ENCODE results near the gene RHOG.

Gene RHOG

DNA sequence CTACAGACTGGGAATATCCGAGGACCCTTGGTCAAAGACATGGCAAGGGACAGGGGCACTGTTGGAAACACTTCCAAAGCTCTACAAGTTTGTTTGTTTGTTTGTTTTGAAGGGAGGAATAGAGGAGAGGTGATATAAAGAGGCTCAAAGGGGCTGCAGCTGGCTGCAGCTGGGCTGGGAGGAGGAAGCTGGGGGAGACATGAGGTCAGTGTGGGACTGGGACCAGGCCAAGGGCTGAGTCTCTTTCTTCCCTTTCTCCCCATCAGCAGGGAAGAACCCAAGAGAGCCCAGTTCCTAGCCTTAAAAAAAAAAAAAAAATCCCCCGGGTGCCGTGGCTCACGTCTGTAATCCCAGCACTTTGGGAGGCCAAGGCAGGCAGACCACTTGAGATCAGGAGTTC is 5.0 kb downstream of the RHOG start:
- H3K4me1 ChIP-seq (ENCODE audit: control insufficient read depth, low read depth, low read length): peaks cover 28% of the 10 kb centered on the region
- no peak overlapping the region for H3K4me2 ChIP-seq (ENCODE audit: low read length)
- no peak overlapping the region for H2BK5ac ChIP-seq (ENCODE audit: low read length)
- peak overlapping the region; percentile 8 for H3K56ac ChIP-seq (ENCODE audit: low read length)
- H4K8ac ChIP-seq (ENCODE audit: low read depth, low read length): no peak overlapping the region
- no peak overlapping the region for H3K4me3 ChIP-seq (ENCODE audit: low read length)
- WGBS (ENCODE audit: extremely low coverage, insufficient coverage, low lambda C conversion rate): no CpG with 5 or more reads among the region's 4 CpGs
- no peak overlapping the region for H3K9ac ChIP-seq (ENCODE audit: low read length)
- no peak overlapping the region for H2BK15ac ChIP-seq (replicated peaks; ENCODE audit: low read depth)
- H3K79me2 ChIP-seq (ENCODE audit: control insufficient read depth, insufficient read depth, low read length): peaks cover 40% of the 10 kb centered on the region
- no peak overlapping the region for H3K27ac ChIP-seq (ENCODE audit: low read depth, low read length)
- no peak overlapping the region for H4K5ac ChIP-seq (ENCODE audit: low read length)
- H3K79me1 ChIP-seq (ENCODE audit: low read length): peaks cover 62% of the 10 kb centered on the region
- H3K23ac ChIP-seq (ENCODE audit: low read length): no peak overlapping the region
- DNase-seq: no peak
- H2AK5ac ChIP-seq (ENCODE audit: low read length): no peak overlapping the region
- no peak overlapping the region for H3K4ac ChIP-seq (ENCODE audit: low read depth, low read length)
- no peak overlapping the region for H2BK120ac ChIP-seq (ENCODE audit: low read depth, low read length)
- no peak overlapping the region for H3K18ac ChIP-seq (ENCODE audit: low read length)
- peaks cover 4% of the 10 kb centered on the region for H3K36me3 ChIP-seq (ENCODE audit: control insufficient read depth, insufficient read depth, low read length)
- no peaks in the 10 kb centered on the region for H3K27me3 ChIP-seq (ENCODE audit: insufficient read depth, low read length, poor library complexity)

DNA sequence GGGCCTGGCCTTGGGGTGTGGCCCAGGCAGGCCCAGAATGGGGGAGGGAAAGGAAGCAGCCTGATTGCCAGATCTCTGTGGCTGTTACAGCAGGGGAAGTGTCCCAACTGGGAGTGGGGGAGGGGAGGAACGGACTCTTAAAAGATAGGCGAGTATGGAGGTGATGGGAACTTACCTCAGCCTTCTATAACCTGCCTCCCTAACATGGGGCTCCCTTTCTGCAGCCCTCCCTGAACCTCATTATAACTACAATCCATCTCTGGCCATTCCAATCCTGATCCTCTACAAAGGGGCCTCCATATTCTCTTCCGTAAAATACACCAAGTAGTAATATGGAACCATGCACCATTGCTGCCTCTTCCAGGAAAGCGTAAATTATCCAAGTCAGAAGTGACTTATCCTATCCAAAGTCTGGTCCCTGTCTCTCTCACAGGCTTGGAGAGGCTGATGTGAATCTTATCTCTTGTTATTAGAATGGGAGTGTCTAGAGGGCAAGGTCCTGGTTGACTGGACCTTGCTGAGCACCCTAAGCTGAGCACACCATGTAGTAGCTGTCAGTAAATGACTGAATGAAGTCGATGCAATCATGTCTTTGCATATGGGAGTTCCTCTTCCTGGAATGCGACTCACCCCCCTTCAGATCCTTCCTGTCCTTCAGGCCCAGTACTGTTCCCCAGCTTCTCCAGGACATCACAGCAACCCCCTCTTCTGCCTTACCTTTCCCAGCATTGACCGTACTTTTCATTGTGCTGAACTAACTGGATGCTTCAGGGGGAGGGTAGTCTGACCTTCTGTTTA is 5.9 kb downstream of the RHOG start:
- Histone ChIP-seq H4K8ac (ENCODE audit: low read depth, low read length) (no peak overlapping the region), H3K4me3 (ENCODE audit: low read length) (no peak overlapping the region), H3K4ac (ENCODE audit: low read depth, low read length) (no peak overlapping the region), H3K9ac (ENCODE audit: low read length) (no peak overlapping the region), H3K36me3 (ENCODE audit: control insufficient read depth, insufficient read depth, low read length) (peaks cover 4% of the 10 kb centered on the region), H2AK5ac (ENCODE audit: low read length) (no peak overlapping the region), H2BK5ac (ENCODE audit: low read length) (no peak overlapping the region), H3K18ac (ENCODE audit: low read length) (peak overlapping the region; percentile 1), H2BK15ac (replicated peaks; ENCODE audit: low read depth) (no peak overlapping the region), H3K79me1 (ENCODE audit: low read length) (peaks cover 58% of the 10 kb centered on the region), H3K4me2 (ENCODE audit: low read length) (no peak overlapping the region), H3K23ac (ENCODE audit: low read length) (no peak overlapping the region), H3K4me1 (ENCODE audit: control insufficient read depth, low read depth, low read length) (peaks cover 26% of the 10 kb centered on the region), H3K27me3 (ENCODE audit: insufficient read depth, low read length, poor library complexity) (no peaks in the 10 kb centered on the region), H2BK120ac (ENCODE audit: low read depth, low read length) (no peak overlapping the region), H3K79me2 (ENCODE audit: control insufficient read depth, insufficient read depth, low read length) (peaks cover 36% of the 10 kb centered on the region), H3K27ac (ENCODE audit: low read depth, low read length) (no peak overlapping the region), H4K5ac (ENCODE audit: low read length) (no peak overlapping the region), H3K56ac (ENCODE audit: low read length) (peak overlapping the region; percentile 17)
- WGBS (ENCODE audit: extremely low coverage, insufficient coverage, low lambda C conversion rate): no CpG with 5 or more reads among the region's 7 CpGs
- DNase-seq: peak; percentile 69

- Histone ChIP-seq H3K4me3 (ENCODE audit: low read length) (no peak overlapping the region), H4K5ac (ENCODE audit: low read length) (no peak overlapping the region), H4K8ac (ENCODE audit: low read depth, low read length) (no peak overlapping the region), H3K79me2 (ENCODE audit: control insufficient read depth, insufficient read depth, low read length) (peaks cover 32% of the 10 kb centered on the region), H3K4me1 (ENCODE audit: control insufficient read depth, low read depth, low read length) (peaks cover 24% of the 10 kb centered on the region), H3K56ac (ENCODE audit: low read length) (peak overlapping the region; percentile 17), H3K9ac (ENCODE audit: low read length) (no peak overlapping the region), H3K23ac (ENCODE audit: low read length) (no peak overlapping the region), H3K4me2 (ENCODE audit: low read length) (no peak overlapping the region), H3K4ac (ENCODE audit: low read depth, low read length) (no peak overlapping the region), H2BK15ac (replicated peaks; ENCODE audit: low read depth) (no peak overlapping the region), H3K79me1 (ENCODE audit: low read length) (peaks cover 55% of the 10 kb centered on the region), H2AK5ac (ENCODE audit: low read length) (no peak overlapping the region), H3K27ac (ENCODE audit: low read depth, low read length) (no peak overlapping the region), H3K36me3 (ENCODE audit: control insufficient read depth, insufficient read depth, low read length) (peaks cover 4% of the 10 kb centered on the region), H2BK5ac (ENCODE audit: low read length) (no peak overlapping the region), H2BK120ac (ENCODE audit: low read depth, low read length) (no peak overlapping the region), H3K27me3 (ENCODE audit: insufficient read depth, low read length, poor library complexity) (no peaks in the 10 kb centered on the region), H3K18ac (ENCODE audit: low read length) (peak overlapping the region; percentile 1)
- no CpG with 5 or more reads among the region's 4 CpGs for WGBS (ENCODE audit: extremely low coverage, insufficient coverage, low lambda C conversion rate)
- no peak for DNase-seq
These were observed 6.5 kb downstream of the RHOG start for GRCh38 chr11:3834349-3834663.

GRCh38 chr11:3833449-3833848 is 7.3 kb downstream of the RHOG start:
- Histone ChIP-seq H2BK120ac (ENCODE audit: low read depth, low read length) (no peak overlapping the region), H2BK15ac (replicated peaks; ENCODE audit: low read depth) (no peak overlapping the region), H2BK5ac (ENCODE audit: low read length) (no peak overlapping the region), H3K4ac (ENCODE audit: low read depth, low read length) (no peak overlapping the region), H3K23ac (ENCODE audit: low read length) (no peak overlapping the region), H4K5ac (ENCODE audit: low read length) (no peak overlapping the region), H3K56ac (ENCODE audit: low read length) (no peak overlapping the region), H3K4me3 (ENCODE audit: low read length) (no peak overlapping the region), H3K36me3 (ENCODE audit: control insufficient read depth, insufficient read depth, low read length) (peaks cover 4% of the 10 kb centered on the region), H3K27me3 (ENCODE audit: insufficient read depth, low read length, poor library complexity) (no peaks in the 10 kb centered on the region), H3K79me1 (ENCODE audit: low read length) (peaks cover 47% of the 10 kb centered on the region), H3K79me2 (ENCODE audit: control insufficient read depth, insufficient read depth, low read length) (peaks cover 24% of the 10 kb centered on the region), H3K18ac (ENCODE audit: low read length) (no peak overlapping the region), H3K4me1 (ENCODE audit: control insufficient read depth, low read depth, low read length) (peaks cover 24% of the 10 kb centered on the region), H3K4me2 (ENCODE audit: low read length) (no peak overlapping the region), H3K27ac (ENCODE audit: low read depth, low read length) (no peak overlapping the region), H4K8ac (ENCODE audit: low read depth, low read length) (no peak overlapping the region), H2AK5ac (ENCODE audit: low read length) (no peak overlapping the region), H3K9ac (ENCODE audit: low read length) (no peak overlapping the region)
- DNase-seq: no peak
- WGBS (ENCODE audit: extremely low coverage, insufficient coverage, low lambda C conversion rate): no CpG with 5 or more reads among the region's 2 CpGs

DNA sequence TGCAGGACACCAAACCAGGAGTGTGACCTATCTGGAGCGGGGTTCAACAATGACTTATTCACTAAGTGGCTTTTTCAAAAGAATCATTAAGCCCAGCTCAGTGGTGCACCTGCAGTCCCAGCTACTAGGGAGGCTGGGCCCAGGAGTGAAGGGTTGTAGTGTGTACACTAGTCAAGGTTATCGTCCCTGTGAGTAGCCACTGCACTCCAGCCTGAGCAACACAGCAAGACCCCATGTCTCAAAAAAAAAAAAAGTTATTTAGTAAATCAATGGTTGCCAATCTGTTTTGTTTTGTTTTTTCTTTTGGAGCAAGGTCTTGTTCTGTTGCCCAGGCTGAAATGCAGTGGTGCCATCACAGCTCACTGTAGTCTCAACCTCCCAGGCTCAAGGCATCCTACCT is 7.9 kb downstream of the RHOG start:
- Histone ChIP-seq H3K27me3 (ENCODE audit: insufficient read depth, low read length, poor library complexity) (no peaks in the 10 kb centered on the region), H3K4me2 (ENCODE audit: low read length) (no peak overlapping the region), H3K9ac (ENCODE audit: low read length) (no peak overlapping the region), H2BK5ac (ENCODE audit: low read length) (no peak overlapping the region), H3K4me3 (ENCODE audit: low read length) (no peak overlapping the region), H4K8ac (ENCODE audit: low read depth, low read length) (no peak overlapping the region), H3K4me1 (ENCODE audit: control insufficient read depth, low read depth, low read length) (peaks cover 20% of the 10 kb centered on the region), H3K56ac (ENCODE audit: low read length) (no peak overlapping the region), H4K5ac (ENCODE audit: low read length) (no peak overlapping the region), H3K27ac (ENCODE audit: low read depth, low read length) (no peak overlapping the region), H3K4ac (ENCODE audit: low read depth, low read length) (no peak overlapping the region), H3K36me3 (ENCODE audit: control insufficient read depth, insufficient read depth, low read length) (peaks cover 5% of the 10 kb centered on the region), H3K23ac (ENCODE audit: low read length) (no peak overlapping the region), H2BK15ac (replicated peaks; ENCODE audit: low read depth) (no peak overlapping the region), H3K79me2 (ENCODE audit: control insufficient read depth, insufficient read depth, low read length) (peaks cover 18% of the 10 kb centered on the region), H2AK5ac (ENCODE audit: low read length) (no peak overlapping the region), H2BK120ac (ENCODE audit: low read depth, low read length) (no peak overlapping the region), H3K18ac (ENCODE audit: low read length) (no peak overlapping the region), H3K79me1 (ENCODE audit: low read length) (peaks cover 41% of the 10 kb centered on the region)
- WGBS (ENCODE audit: extremely low coverage, insufficient coverage, low lambda C conversion rate): no CpG with 5 or more reads among the region's 2 CpGs
- DNase-seq: no peak

All from mesendoderm (in vitro differentiated cells).